Measurements from ENCODE around the gene FAM193A.
"Not testable (repeated sequence)": the region's sequence is repeated elsewhere in the genome, so short reads cannot be mapped to it uniquely, and the experiment has no call there.

Gene FAM193A, protein sequence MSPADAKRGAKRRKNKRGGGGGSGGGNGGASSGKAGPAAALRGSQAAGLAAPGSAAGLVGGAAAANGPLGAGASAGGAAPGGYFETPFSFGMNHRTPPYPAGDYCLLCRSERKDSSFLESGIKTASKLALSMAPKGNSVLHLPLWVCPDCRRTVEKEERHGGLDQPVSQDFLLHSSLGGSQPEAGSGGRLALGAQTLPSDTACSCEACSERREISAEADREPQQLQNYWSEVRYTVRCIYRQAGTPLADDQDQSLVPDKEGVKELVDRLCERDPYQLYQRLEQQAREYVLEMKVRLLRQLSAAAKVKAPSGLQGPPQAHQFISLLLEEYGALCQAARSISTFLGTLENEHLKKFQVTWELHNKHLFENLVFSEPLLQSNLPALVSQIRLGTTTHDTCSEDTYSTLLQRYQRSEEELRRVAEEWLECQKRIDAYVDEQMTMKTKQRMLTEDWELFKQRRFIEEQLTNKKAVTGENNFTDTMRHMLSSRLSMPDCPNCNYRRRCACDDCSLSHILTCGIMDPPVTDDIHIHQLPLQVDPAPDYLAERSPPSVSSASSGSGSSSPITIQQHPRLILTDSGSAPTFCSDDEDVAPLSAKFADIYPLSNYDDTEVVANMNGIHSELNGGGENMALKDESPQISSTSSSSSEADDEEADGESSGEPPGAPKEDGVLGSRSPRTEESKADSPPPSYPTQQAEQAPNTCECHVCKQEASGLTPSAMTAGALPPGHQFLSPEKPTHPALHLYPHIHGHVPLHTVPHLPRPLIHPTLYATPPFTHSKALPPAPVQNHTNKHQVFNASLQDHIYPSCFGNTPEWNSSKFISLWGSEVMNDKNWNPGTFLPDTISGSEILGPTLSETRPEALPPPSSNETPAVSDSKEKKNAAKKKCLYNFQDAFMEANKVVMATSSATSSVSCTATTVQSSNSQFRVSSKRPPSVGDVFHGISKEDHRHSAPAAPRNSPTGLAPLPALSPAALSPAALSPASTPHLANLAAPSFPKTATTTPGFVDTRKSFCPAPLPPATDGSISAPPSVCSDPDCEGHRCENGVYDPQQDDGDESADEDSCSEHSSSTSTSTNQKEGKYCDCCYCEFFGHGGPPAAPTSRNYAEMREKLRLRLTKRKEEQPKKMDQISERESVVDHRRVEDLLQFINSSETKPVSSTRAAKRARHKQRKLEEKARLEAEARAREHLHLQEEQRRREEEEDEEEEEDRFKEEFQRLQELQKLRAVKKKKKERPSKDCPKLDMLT (N-terminal part only)

DNA sequence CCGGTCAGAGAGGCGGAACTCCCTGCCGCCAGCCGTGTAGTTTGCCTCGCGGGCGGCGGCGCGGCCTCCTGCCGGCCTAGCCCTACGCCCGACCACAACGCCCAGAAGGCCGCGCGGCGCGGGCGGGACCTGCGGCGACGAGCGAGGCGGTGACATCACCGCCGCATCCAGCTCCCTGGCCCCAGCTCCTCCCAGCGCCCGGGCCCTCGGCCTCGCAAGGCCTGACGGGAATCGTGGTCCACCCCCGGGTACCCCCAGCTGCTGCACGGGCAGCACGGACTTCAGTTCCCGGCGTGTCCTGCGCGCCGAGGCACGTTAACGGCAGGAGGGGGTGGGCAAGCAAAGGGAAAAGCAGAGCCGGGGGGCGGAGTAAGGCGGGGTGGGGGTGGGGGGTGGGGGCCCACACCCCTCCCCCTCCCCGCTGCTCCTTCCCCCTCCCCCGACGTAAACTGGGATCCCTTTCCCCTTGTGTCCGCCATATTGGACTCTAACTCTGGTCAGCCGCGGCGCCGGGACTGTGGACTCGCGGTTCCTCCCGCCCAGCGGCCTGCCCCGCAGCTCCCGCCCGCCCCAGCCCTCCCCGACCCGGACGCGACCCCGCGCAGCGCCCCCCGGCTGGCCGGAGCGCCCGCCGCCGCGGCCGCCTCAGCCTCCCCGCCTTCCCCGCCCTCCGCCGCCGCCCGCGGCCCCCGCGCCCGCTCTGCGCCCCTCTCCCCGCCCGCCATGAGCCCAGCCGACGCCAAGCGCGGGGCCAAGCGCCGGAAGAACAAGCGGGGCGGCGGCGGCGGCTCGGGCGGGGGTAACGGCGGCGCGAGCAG lies at the start of gene FAM193A:
FAM193A (plus strand) TSS at position 455 of the 818 bp plus-strand sequence; CDS start at position 724, 269 bp downstream.
- peak; percentile 98 for DNase-seq (ENCODE audit: low read depth)

- DNase-seq (ENCODE audit: low read depth) = no peak
Observed at GRCh38 chr4:2486981-2487380, 49.5 kb upstream of the FAM193A start.

DNA sequence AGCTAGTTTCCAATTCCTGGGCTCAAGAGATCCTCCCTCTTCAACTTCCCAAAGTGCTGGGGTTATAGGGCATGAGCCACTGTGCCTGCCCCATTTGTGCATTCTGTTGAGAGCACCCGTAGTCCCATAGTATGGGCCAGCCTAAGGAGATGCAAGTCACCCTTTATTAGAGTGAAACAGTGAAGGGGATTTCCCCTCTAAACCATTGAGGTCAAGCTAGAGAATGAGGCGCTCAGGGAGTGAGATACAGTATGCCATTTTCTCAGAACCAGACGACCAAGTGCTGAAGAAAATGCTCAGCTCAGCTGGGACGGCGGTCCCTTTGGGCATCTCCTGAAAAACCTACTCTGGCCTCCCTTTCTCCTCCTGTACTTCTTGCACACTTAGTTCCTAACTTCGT lies 48.8 kb upstream of the FAM193A start:
- no peak for DNase-seq (ENCODE audit: low read depth)

- DNase-seq (ENCODE audit: low read depth) = no peak
Observed at GRCh38 chr4:2489081-2489805, 47.2 kb upstream of the FAM193A start.

GRCh38 chr4:2489841-2490552 lies 46.5 kb upstream of the FAM193A start:
- no peak for DNase-seq (ENCODE audit: low read depth)

GRCh38 chr4:2492970-2493369 lies 43.5 kb upstream of the FAM193A start:
- no peak for DNase-seq (ENCODE audit: low read depth)

- no peak for DNase-seq (ENCODE audit: low read depth)
Observed at GRCh38 chr4:2494992-2495391, 41.5 kb upstream of the FAM193A start.

DNA sequence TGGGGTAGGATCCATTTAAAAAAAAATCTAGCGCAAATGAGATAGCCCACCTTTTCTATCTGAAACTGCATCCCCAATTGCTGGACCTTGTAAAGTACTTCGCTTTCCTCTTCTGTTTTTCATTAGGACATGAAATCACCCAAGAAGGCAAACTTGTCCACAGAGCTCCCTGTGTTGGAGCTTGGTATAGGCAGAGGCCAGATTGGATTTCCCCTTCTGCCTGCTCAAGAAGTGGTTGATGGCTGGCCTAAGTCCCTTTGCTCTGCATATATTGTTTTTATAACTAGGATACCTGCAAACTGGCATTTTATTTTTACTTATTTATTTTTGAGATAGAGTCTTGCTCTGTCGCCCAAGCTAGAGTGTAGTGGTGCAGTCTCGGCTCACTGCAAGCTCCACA lies 39.1 kb upstream of the FAM193A start:
- DNase-seq (ENCODE audit: low read depth) = no peak

DNA sequence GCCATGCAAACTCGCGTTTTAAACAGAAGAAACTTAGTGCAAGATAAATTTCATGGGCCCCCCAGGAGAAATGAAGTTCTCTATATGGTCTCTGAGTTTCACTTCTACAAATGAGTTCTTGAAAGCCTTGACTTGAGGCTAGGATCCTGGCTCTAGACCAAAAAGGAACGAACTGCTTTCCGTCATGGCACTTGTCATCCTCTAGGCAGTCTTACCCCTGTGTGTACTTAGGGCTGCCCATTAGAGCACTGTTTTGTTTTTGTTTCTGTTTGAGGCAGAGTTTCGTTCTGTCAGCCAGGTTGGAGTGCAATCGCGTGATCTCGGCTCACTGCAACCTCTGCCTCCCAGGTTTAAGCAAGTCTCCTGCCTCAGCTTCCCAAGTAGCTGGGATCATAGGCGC lies 38.5 kb upstream of the FAM193A start:
- no peak for DNase-seq (ENCODE audit: low read depth)

GRCh38 chr4:2500547-2500946 lies 35.9 kb upstream of the FAM193A start:
- no peak for DNase-seq (ENCODE audit: low read depth)

GRCh38 chr4:2501034-2501594 lies 35.3 kb upstream of the FAM193A start:
- no peak for DNase-seq (ENCODE audit: low read depth)

- no peak for DNase-seq (ENCODE audit: low read depth)
Observed at GRCh38 chr4:2503809-2504208, 32.6 kb upstream of the FAM193A start.

GRCh38 chr4:2507259-2507658 lies 29.2 kb upstream of the FAM193A start:
- no peak for DNase-seq (ENCODE audit: low read depth)

DNA sequence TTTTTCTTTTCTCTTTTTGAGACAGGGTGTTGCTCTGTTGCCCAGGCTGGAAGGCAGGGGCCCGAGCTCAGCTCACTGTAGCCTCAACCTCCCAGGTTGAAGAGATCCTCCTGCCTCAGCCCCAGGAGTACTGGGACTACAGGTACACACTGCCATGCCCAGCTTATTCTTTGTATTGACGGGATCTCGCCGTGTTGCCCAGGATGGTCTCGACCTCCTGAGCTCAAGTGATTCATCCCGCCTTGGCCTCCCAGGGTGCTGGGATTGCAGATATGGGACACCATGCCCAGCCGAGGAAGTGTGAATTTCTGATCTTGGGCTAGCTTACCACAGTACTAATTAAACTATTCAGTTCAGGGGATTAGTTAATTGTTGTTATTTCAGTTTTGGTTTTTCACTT lies 28.6 kb upstream of the FAM193A start:
- DNase-seq (ENCODE audit: low read depth) = no peak

- DNase-seq (ENCODE audit: low read depth) = no peak
Observed at GRCh38 chr4:2510351-2511259, 25.8 kb upstream of the FAM193A start.

DNA sequence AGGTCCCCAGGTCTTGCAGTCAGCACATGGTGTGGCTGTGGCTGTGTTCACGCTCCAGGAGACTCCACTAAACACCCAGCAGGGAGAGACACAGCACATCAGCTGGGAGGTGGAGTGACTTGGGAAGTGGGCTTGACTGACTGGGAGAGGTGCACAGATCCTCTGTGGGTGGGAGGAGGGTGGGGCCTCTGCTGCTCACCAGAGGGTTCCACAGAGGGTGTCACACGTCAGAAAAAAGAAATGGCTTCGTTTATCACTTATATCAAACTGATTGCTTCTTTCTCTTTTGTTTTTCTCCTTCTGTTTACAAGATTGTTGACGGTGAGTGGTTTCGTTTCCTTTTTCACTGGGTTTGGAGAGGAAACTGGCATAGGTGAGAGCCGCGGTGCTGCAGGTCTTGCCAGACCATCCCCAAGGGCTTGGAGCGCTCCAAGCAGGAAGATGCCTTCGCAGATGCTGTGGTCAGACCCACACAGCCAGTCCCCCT lies 24.8 kb upstream of the FAM193A start:
- no peak for DNase-seq (ENCODE audit: low read depth)

DNA sequence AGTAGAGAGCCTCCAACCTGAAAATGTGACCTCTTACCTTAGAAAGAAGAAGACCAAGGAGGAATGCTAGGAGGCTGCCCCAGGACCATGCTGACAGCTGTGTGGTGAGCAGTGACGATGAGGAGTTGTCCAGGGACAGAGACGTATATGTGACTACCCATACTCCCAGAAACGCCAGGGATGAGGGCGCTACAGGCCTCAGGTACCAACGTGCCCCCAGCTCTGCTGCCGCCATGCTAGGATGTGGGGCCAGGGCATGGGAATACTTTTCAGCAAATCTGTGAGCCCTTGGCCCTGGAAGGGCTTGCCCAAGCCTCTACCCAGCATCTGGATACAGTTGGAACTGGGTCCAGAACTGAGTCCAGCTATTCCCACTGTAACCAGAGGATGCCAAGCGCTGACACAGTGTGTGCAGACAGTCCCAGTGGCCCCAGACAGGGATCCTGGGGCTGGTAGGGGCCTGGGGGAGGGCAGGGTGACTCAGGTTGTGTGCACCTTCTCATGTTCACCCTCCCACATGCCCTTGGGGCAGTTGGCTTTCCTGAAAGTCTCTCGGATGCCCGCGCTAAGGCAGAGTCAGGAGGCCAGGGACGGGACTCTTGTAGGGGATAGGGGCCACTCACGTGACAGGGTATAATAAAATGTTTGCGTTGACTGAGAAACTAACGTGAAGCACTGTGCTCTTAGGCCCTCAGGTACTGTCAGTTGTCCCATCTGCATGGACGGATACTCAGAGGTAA lies 23.9 kb upstream of the FAM193A start:
- no peak for DNase-seq (ENCODE audit: low read depth)

GRCh38 chr4:2514193-2514592 lies 22.3 kb upstream of the FAM193A start:
- not testable (repeated sequence) for DNase-seq (ENCODE audit: low read depth)
